IMR-90 (cell line): ENCODE results near the gene CCDC40. TPM values are rescaled to one million over a fixed set of nuclear protein-coding genes. Genes with fewer than 3 reads are reported as not detected.
A peak's percentile ranks its signal among the peaks of the same experiment; 100 is the strongest.

Source experiments
- ATAC-seq: fragments of 200-7000 bp; cut with Tn5 transposase; 2 replicates; pipeline ENCODE4 v1.9.1; 2020; ENCODE audit warnings: low read depth, mild to moderate bottlenecking, moderate library complexity
- BruUV-seq: library from RNA; stranded (reverse); fragments of 400-500 nt; replicated peaks from 2 replicates; lab custom pipeline; 2021; lab: Mats Ljungman, UMichigan
- CTCF ChIA-PET: fragments of 300-600 bp; formaldehyde crosslinking; extraction: SDS; loops from one replicate; lab custom pipeline; 2021; ENCODE audit warnings: antibody characterized with exemption; lab: Yijun Ruan, JAX
- POLR2A ChIA-PET: fragments of 300-600 bp; sonication (Branson Sonifier 250); formaldehyde crosslinking; loops from one replicate; lab custom pipeline; 2022; ENCODE audit warnings: antibody characterized with exemption; ENCODE audit not compliant: unreplicated experiment; lab: Charles Lee
- DNase-seq: peaks from one replicate; pipeline ENCODE4 v3.0.0; 2013
- H2AFZ ChIP-seq: replicated peaks from 2 replicates; pipeline ENCODE3; 2013; ENCODE audit warnings: low read length, mild to moderate bottlenecking; ENCODE audit not compliant: poor library complexity
- H2AK5ac ChIP-seq: 2 replicates; pipeline ENCODE4 v1.6.1; 2013; ENCODE audit warnings: low read depth, low read length, inconsistent platforms
- H2AK9ac ChIP-seq: replicated peaks from 2 replicates; pipeline ENCODE3; 2013; ENCODE audit warnings: mild to moderate bottlenecking, low read depth, low read length, moderate library complexity; ENCODE audit not compliant: poor library complexity
- H2BK120ac ChIP-seq: 2 replicates; pipeline ENCODE4 v1.6.1; 2013; ENCODE audit warnings: low read depth, low read length, inconsistent platforms
- H2BK15ac ChIP-seq: 3 replicates; pipeline ENCODE4 v1.6.1; 2013; ENCODE audit warnings: low read depth, low read length, inconsistent platforms
- H2BK20ac ChIP-seq: 2 replicates; pipeline ENCODE4 v1.6.1; 2013; ENCODE audit warnings: low read depth, mild to moderate bottlenecking, inconsistent platforms, low read length, moderate library complexity
- H2BK5ac ChIP-seq: 2 replicates; pipeline ENCODE4 v1.6.1; 2013; ENCODE audit warnings: mild to moderate bottlenecking, low read depth, low read length, inconsistent platforms; ENCODE audit not compliant: poor library complexity, severe bottlenecking
- H3K14ac ChIP-seq: replicated peaks from 2 replicates; pipeline ENCODE4 v1.6.1; 2013; ENCODE audit warnings: low read depth, low read length, inconsistent platforms
- H3K18ac ChIP-seq: 2 replicates; pipeline ENCODE4 v1.6.1; 2013; ENCODE audit warnings: low read depth, low read length, control low read depth
- H3K23ac ChIP-seq: 2 replicates; pipeline ENCODE4 v1.6.1; 2013; ENCODE audit warnings: low read depth, low read length, inconsistent platforms
- H3K27ac ChIP-seq: 2 replicates; pipeline ENCODE4 v1.5.1; 2013; ENCODE audit warnings: mild to moderate bottlenecking, control low read depth, low read length; ENCODE audit not compliant: insufficient read depth
- H3K27me3 ChIP-seq: 2 replicates; pipeline ENCODE4 v1.6.1; 2013; ENCODE audit warnings: low read length; ENCODE audit not compliant: control insufficient read depth, insufficient read depth
- H3K36me3 ChIP-seq: 2 replicates; pipeline ENCODE4 v1.6.1; 2013; ENCODE audit warnings: low read length, mixed read lengths; ENCODE audit not compliant: control insufficient read depth, insufficient read depth
- H3K4ac ChIP-seq: 2 replicates; pipeline ENCODE4 v1.6.1; 2013; ENCODE audit warnings: low read depth, low read length, inconsistent platforms
- H3K4me1 ChIP-seq: 2 replicates; pipeline ENCODE4 v1.6.1; 2013; ENCODE audit warnings: low read length, mixed read lengths; ENCODE audit not compliant: control insufficient read depth, insufficient read depth
- H3K4me2 ChIP-seq: 2 replicates; pipeline ENCODE4 v1.6.1; 2013; ENCODE audit warnings: low read depth, mild to moderate bottlenecking, control low read depth, low read length, moderate library complexity
- H3K4me3 ChIP-seq: 2 replicates; pipeline ENCODE4 v1.5.1; 2013; ENCODE audit warnings: low read depth, mild to moderate bottlenecking, control low read depth, low read length, moderate library complexity; ENCODE audit not compliant: insufficient read depth
- H3K56ac ChIP-seq: 2 replicates; pipeline ENCODE4 v1.6.1; 2013; ENCODE audit warnings: low read length, inconsistent platforms; ENCODE audit not compliant: insufficient read depth; ENCODE audit errors: extremely low read depth
- H3K79me1 ChIP-seq, 2 experiments: 2 replicates each; pipeline ENCODE4 v1.6.1; 2013; ENCODE audit warnings: low read length in 2 of 2, inconsistent platforms in 1 of 2, low read depth in 1 of 2
- H3K9ac ChIP-seq: 2 replicates; pipeline ENCODE4 v1.6.1; 2013; ENCODE audit warnings: low read depth, low read length, control low read depth
- H3K9me1 ChIP-seq: 2 replicates; pipeline ENCODE4 v1.6.1; 2013; ENCODE audit warnings: low read length, inconsistent platforms; ENCODE audit not compliant: insufficient read depth
- H3K9me3 ChIP-seq: 2 replicates; pipeline ENCODE4 v1.6.1; 2013; ENCODE audit warnings: low read length; ENCODE audit not compliant: control insufficient read depth, insufficient read depth
- H4K20me1 ChIP-seq: 2 replicates; pipeline ENCODE4 v1.6.1; 2013; ENCODE audit warnings: low read length, inconsistent platforms; ENCODE audit not compliant: insufficient read depth
- H4K5ac ChIP-seq: 2 replicates; pipeline ENCODE4 v1.6.1; 2013; ENCODE audit warnings: mild to moderate bottlenecking, low read depth, low read length, control low read depth
- H4K8ac ChIP-seq, 2 experiments: 2 replicates each; pipeline ENCODE4 v1.6.1; 2013; ENCODE audit warnings: low read depth in 2 of 2, low read length in 2 of 2, control low read depth in 1 of 2, inconsistent platforms in 1 of 2
- H4K91ac ChIP-seq: 2 replicates; pipeline ENCODE4 v1.6.1; 2013; ENCODE audit warnings: low read depth, low read length, inconsistent platforms; ENCODE audit not compliant: insufficient read depth
- CEBPB ChIP-seq: IDR thresholded peaks from 2 replicates; pipeline ENCODE4 v1.6.1; 2012; ENCODE audit warnings: low read depth, low read length, improper control_type of control experiment
- CHD1 ChIP-seq: IDR thresholded peaks from 2 replicates; pipeline ENCODE4 v1.6.1; 2012; ENCODE audit warnings: low read depth, low read length, improper control_type of control experiment
- CTCF ChIP-seq: conservative IDR thresholded peaks from 2 replicates; pipeline ENCODE4 v1.5.1; 2012; ENCODE audit warnings: mild to moderate bottlenecking, low read depth, low read length, improper control_type of control experiment
- FOS ChIP-seq: fragments of 150-350 bp; IDR thresholded peaks from 2 replicates; pipeline ENCODE4 v1.6.1; 2016; ENCODE audit warnings: low read depth, low read length
- MAFK ChIP-seq: IDR thresholded peaks from 2 replicates; pipeline ENCODE4 v1.6.1; 2012; ENCODE audit warnings: low read depth, low read length, improper control_type of control experiment
- MAZ ChIP-seq: IDR thresholded peaks from 2 replicates; pipeline ENCODE4 v1.6.1; 2012; ENCODE audit warnings: low read depth, mild to moderate bottlenecking, low read length, improper control_type of control experiment, moderate library complexity, borderline replicate concordance
- MXI1 ChIP-seq: IDR thresholded peaks from 2 replicates; pipeline ENCODE4 v1.6.1; 2012; ENCODE audit warnings: low read depth, mild to moderate bottlenecking, low read length, moderate library complexity, borderline replicate concordance
- NFE2L2 ChIP-seq: fragments of 150-350 bp; IDR thresholded peaks from 2 replicates; pipeline ENCODE4 v1.6.1; 2016; ENCODE audit warnings: low read depth, mild to moderate bottlenecking, low read length
- POLR2A ChIP-seq: IDR thresholded peaks from 2 replicates; pipeline ENCODE4 v1.6.1; 2012; ENCODE audit warnings: mild to moderate bottlenecking, low read depth, low read length
- RAD21 ChIP-seq: IDR thresholded peaks from 2 replicates; pipeline ENCODE4 v1.6.1; 2012; ENCODE audit warnings: low read length, improper control_type of control experiment
- RCOR1 ChIP-seq: IDR thresholded peaks from 2 replicates; pipeline ENCODE4 v1.6.1; 2012; ENCODE audit warnings: mild to moderate bottlenecking, low read length, improper control_type of control experiment; ENCODE audit not compliant: insufficient replicate concordance
- RFX5 ChIP-seq: IDR thresholded peaks from 2 replicates; pipeline ENCODE4 v1.8.0; 2012; ENCODE audit warnings: low read depth, mild to moderate bottlenecking, low read length, moderate library complexity
- SMC3 ChIP-seq: fragments of 150-350 bp; IDR thresholded peaks from 2 replicates; pipeline ENCODE4 v1.6.1; 2016; ENCODE audit warnings: low read depth, mild to moderate bottlenecking, antibody characterized with exemption, low read length, moderate library complexity
- USF2 ChIP-seq: fragments of 150-350 bp; IDR thresholded peaks from 2 replicates; pipeline ENCODE4 v1.6.1; 2017; ENCODE audit warnings: mild to moderate bottlenecking, antibody characterized with exemption, low read length, low read depth
- WGBS, 2 experiments: methylation state at CpG; one replicate each; pipeline versions ENCODE4 v1.1.5 to v1.1.7; 2013; ENCODE audit warnings: missing lambda C conversion rate in 2 of 2; ENCODE audit not compliant: insufficient read length in 1 of 2; ENCODE audit errors: extremely low coverage in 2 of 2; 5-methylcytosine and 5-hydroxymethylcytosine counted together
- dilution Hi-C: fragments of 300-500 bp; cut with HindIII; formaldehyde crosslinking; loops from one replicate; pipeline ENCODE4 v1.14.3; 2018; ENCODE audit warnings: low sequenced_read_pairs; ENCODE audit not compliant: unreplicated experiment
- in situ Hi-C: fragments of 300-500 bp; cut with MboI; formaldehyde crosslinking; loops from 3 replicates; pipeline ENCODE4 v1.14.3; 2019; ENCODE audit warnings: low sequenced_read_pairs, inconsistent platforms, mixed read lengths
- intact Hi-C: fragments of 100-400 bp; cut with micrococcal nuclease; formaldehyde crosslinking; loops from 2 replicates; pipeline ENCODE4 v1.10.0; 2022
- polyA plus RNA-seq, 3 experiments: library from polyadenylated mRNA; depleted of rRNA; stranded (reverse); fragments of >200 nt; gene quantifications; 2 replicates each; pipeline ENCODE4 v1.2.3, GENCODE V29; 2012; ENCODE audit warnings: low replicate concordance in 1 of 3
- total RNA-seq: library from RNA; depleted of rRNA; stranded (reverse); fragments of >200 nt; gene quantifications from 2 replicates; pipeline ENCODE4 v1.2.3, GENCODE V29; 2012

The CCDC40 gene
- total and polyA plus RNA-seq, 2 of the 4 experiments (the other 2 are of a cell fraction) = 0.90 to 4.7 TPM

- TF ChIP-seq RAD21 (peak; percentile 76), FOS (no peak)
Measured at GRCh38 chr17:80082403-80083135, 46.1 kb downstream of the CCDC40 start (continued).

DNA sequence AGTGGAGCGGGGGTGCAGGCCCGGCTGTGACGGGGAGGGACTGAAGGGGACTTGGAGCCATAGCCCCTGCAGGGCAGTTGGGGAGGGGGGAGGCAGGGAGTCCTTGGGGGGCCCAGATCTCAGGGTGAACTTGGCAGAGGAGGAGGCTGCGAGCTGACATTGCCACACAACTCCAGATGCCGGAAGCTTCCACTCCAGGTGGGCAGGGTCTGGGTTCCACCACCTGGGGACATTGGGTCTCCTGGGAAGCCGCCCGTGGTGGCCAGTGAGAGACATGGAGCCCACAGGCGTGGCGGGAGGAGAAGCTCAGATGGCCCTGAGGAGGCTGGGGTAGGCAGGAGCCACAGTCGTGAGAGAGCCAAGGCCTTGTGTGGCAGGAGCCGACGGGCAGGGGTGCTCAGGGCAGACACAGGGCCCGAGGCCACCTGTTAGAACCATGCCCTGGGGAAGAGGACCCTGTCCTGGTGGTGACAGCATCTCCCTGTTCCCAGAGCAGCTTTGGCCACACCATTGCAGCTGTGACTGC lies 46.8 kb downstream of the CCDC40 start:
- in situ Hi-C loops = no loop called here
- Histone ChIP-seq H2BK20ac (no peak overlapping the region), H3K14ac (no peak overlapping the region), H3K4ac (no peak overlapping the region), H4K91ac (no peak overlapping the region), H4K5ac (no peak overlapping the region), H3K9ac (no peak overlapping the region), H2BK5ac (no peak overlapping the region), H3K79me1 (no peaks in the 10 kb centered on the region), H2AK9ac (no peak overlapping the region), H4K8ac (no peak overlapping the region), H3K9me3 (no peaks in the 10 kb centered on the region), H3K36me3 (no peaks in the 10 kb centered on the region), H2AK5ac (no peak overlapping the region), H3K4me1 (no peaks in the 10 kb centered on the region), H3K18ac (no peak overlapping the region), H4K20me1 (no peaks in the 10 kb centered on the region), H3K56ac (no peak overlapping the region), H2BK15ac (no peak overlapping the region), H3K27ac (no peak overlapping the region), H2BK120ac (no peak overlapping the region), H3K4me3 (no peak overlapping the region), H3K23ac (no peak overlapping the region), H3K4me2 (no peak overlapping the region), H2AFZ (peak overlapping the region; percentile 88), H3K27me3 (peaks cover 6% of the 10 kb centered on the region; the same call in 1 of the 2 replicates), H3K9me1 (no peaks in the 10 kb centered on the region)
- intact Hi-C loops = loop anchor here (5.0 to 10.0 kb wide), 2 partner anchors 76 to 172 kb away; no protein-coding TSS in a partner anchor
- CTCF ChIA-PET = interaction anchor here (0.6 to 2.7 kb wide), 4 partner anchors 9 to 46 kb away, joined by 3 to 14 read pairs (median 6); partner anchors contain the start of gene GAA
- POLR2A ChIA-PET = no interaction called here
- ATAC-seq (no peak), DNase-seq (no peak)
- dilution Hi-C loops = no loop called here
- BruUV-seq = no TSS peak
- 97% methylated on average over 6 of the region's 13 CpGs; no CpG with 5 or more reads in 1 of the 2 experiments for WGBS, 2 experiments
- no peak for TF ChIP-seq RAD21
- no peak for TF ChIP-seq CTCF
- TF ChIP-seq NFE2L2 = no peak
- TF ChIP-seq MAFK = no peak
- TF ChIP-seq CEBPB = no peak
- TF ChIP-seq RCOR1 = no peak
- TF ChIP-seq RFX5 = no peak
- no peak for TF ChIP-seq CHD1
- TF ChIP-seq MXI1 = no peak
- no peak for TF ChIP-seq USF2
- no peak for TF ChIP-seq POLR2A
- no peak for TF ChIP-seq MAZ
- no peak for TF ChIP-seq SMC3
